Measurements from ENCODE around the gene TSR2. TPM values are rescaled to one million over a fixed set of nuclear protein-coding genes. Genes with fewer than 3 reads are reported as not detected.

TSR2 gene
- total and polyA plus RNA-seq, 2 of the 8 experiments (the other 6 are each of a cell fraction or from before 2014, with no cell fraction given), result 15.1 to 44.2 TPM

GRCh38 chrX:54452920-54453319, 12.7 kb downstream of the TSR2 start (continued):
- TF ChIP-seq CTCF (IDR thresholded peaks at IDR 0.05; ENCODE audit: control extremely low read depth in 1 of 3, insufficient read depth in 1 of 3, low read depth in 1 of 3, low read length in 3 of 3) (peak; percentile 47 to 92 (median 68)), RBBP5 (IDR thresholded peaks at IDR 0.05; ENCODE audit: borderline replicate concordance, low read depth, low read length) (no peak), GABPA (IDR thresholded peaks at IDR 0.05; ENCODE audit: borderline replicate concordance, insufficient read depth, low read length) (no peak), RNF2 (IDR thresholded peaks at IDR 0.05; ENCODE audit: borderline replicate concordance, low read depth, low read length, missing control alignments, poor library complexity, severe bottlenecking) (no peak), RXRA (IDR thresholded peaks at IDR 0.05; ENCODE audit: insufficient read depth, low read depth, low read length) (no peak), POLR2A (IDR thresholded peaks at IDR 0.05; ENCODE audit: control extremely low read depth in 1 of 2, low read depth in 2 of 2, low read length in 2 of 2) (no peak)
